GM12878 (cell line): ENCODE data around the gene NHLRC4. TPM values are rescaled to one million over a fixed set of nuclear protein-coding genes. Genes with fewer than 3 reads are reported as not detected.

Experiments used
- EED ChIP-seq: sonication (generic); IDR thresholded peaks from 2 replicates; pipeline ENCODE4 v1.6.1; 2016; ENCODE audit warnings: antibody characterized with exemption, low read depth
- EGR1 ChIP-seq, 2 experiments: IDR thresholded peaks; 1 replicate in 1 of 2; 2 replicates in 1 of 2; pipeline ENCODE4 v1.6.1; 2011 to 2012; ENCODE audit warnings: low read depth in 2 of 2, low read length in 2 of 2, borderline replicate concordance in 1 of 2, mild to moderate bottlenecking in 1 of 2, moderate library complexity in 1 of 2
- ESRRA ChIP-seq: IDR thresholded peaks from 2 replicates; pipeline ENCODE4 v1.6.1; 2012; ENCODE audit warnings: mild to moderate bottlenecking, low read length, improper control_type of control experiment
- HDGF ChIP-seq: fragments of 450-650 bp; IDR thresholded peaks from 2 replicates; pipeline ENCODE4 v1.6.1; 2016; ENCODE audit warnings: antibody characterized with exemption
- IKZF1 ChIP-seq: fragments of 450-650 bp; conservative IDR thresholded peaks from 2 replicates; pipeline ENCODE4 v1.6.1; 2017; ENCODE audit warnings: antibody characterized with exemption, mild to moderate bottlenecking
- IKZF2 ChIP-seq, 2 experiments: fragments of 450-650 bp; IDR thresholded peaks; 2 replicates each; pipeline ENCODE4 v1.6.1; 2017; ENCODE audit warnings: mild to moderate bottlenecking in 2 of 2, moderate library complexity in 2 of 2
- MTA3 ChIP-seq: IDR thresholded peaks from 2 replicates; pipeline ENCODE4 v1.6.1; 2012; ENCODE audit warnings: low read length, inconsistent platforms, borderline replicate concordance
- NFIC ChIP-seq: IDR thresholded peaks from 2 replicates; pipeline ENCODE4 v1.6.1; 2012; ENCODE audit warnings: low read depth, mild to moderate bottlenecking, inconsistent platforms, low read length, moderate library complexity
- NFXL1 ChIP-seq: fragments of 450-650 bp; IDR thresholded peaks from 2 replicates; pipeline ENCODE4 v1.6.1; 2017; ENCODE audit warnings: antibody characterized with exemption, mild to moderate bottlenecking, borderline replicate concordance
- NR2F1 ChIP-seq: fragments of 450-650 bp; conservative IDR thresholded peaks from 2 replicates; pipeline ENCODE4 v1.6.1; 2017; ENCODE audit warnings: mild to moderate bottlenecking
- PML ChIP-seq: IDR thresholded peaks from 2 replicates; pipeline ENCODE4 v1.6.1; 2012; ENCODE audit warnings: low read length, inconsistent platforms
- POLR2AphosphoS2 ChIP-seq: IDR thresholded peaks from 2 replicates; pipeline ENCODE4 v1.6.1; 2011; ENCODE audit warnings: low read depth, mild to moderate bottlenecking, low read length, improper control_type of control experiment, moderate library complexity
- RUNX3 ChIP-seq: IDR thresholded peaks from 2 replicates; pipeline ENCODE4 v1.6.1; 2012; ENCODE audit warnings: low read length, inconsistent platforms
- SMAD1 ChIP-seq: fragments of 450-650 bp; IDR thresholded peaks from 2 replicates; pipeline ENCODE4 v1.6.1; 2018; ENCODE audit warnings: mild to moderate bottlenecking, low read depth; ENCODE audit not compliant: partially characterized antibody
- SREBF2 ChIP-seq: IDR thresholded peaks from 2 replicates; pipeline ENCODE4 v1.6.1; 2012; ENCODE audit warnings: mild to moderate bottlenecking, low read length
- SRF ChIP-seq, 2 experiments: IDR thresholded peaks; 2 replicates each; pipeline ENCODE4 v1.6.1; 2011; ENCODE audit warnings: low read depth in 2 of 2, low read length in 2 of 2, mild to moderate bottlenecking in 1 of 2, moderate library complexity in 1 of 2
- SUZ12 ChIP-seq: fragments of 200-600 bp; sonication (generic); IDR thresholded peaks from one replicate; pipeline ENCODE4 v1.6.1; 2018; ENCODE audit warnings: antibody characterized with exemption, mild to moderate bottlenecking; ENCODE audit not compliant: unreplicated experiment
- TARDBP ChIP-seq: IDR thresholded peaks from 2 replicates; pipeline ENCODE4 v1.6.1; 2016; ENCODE audit warnings: borderline replicate concordance
- TCF7 ChIP-seq: IDR thresholded peaks from 2 replicates; pipeline ENCODE4 v1.6.1; 2014; ENCODE audit warnings: antibody characterized with exemption, borderline replicate concordance
- USF1 ChIP-seq: IDR thresholded peaks from 2 replicates; pipeline ENCODE4 v1.6.1; 2011; ENCODE audit warnings: borderline replicate concordance, low read depth, mild to moderate bottlenecking, moderate library complexity, mixed read lengths, low read length; ENCODE audit not compliant: insufficient read depth; ENCODE audit errors: extremely low read length
- ZBED1 ChIP-seq: IDR thresholded peaks from 2 replicates; pipeline ENCODE4 v1.6.1; 2016; ENCODE audit warnings: borderline replicate concordance
- polyA plus RNA-seq, 11 experiments: library from polyadenylated mRNA; depleted of rRNA in 4 of 11; unstranded in 6 of 11; stranded (reverse) in 5 of 11; fragments of >200 nt; fragmentation: Nextera tagmentation in 4 of 11; fragmentation: Illumina TruSeq in 1 of 11; extraction: Ambion mirVana in 4 of 11; extraction: Trizol in 1 of 11; gene quantifications; 1 replicate in 1 of 11; 2 replicates in 10 of 11; pipeline versions ENCODE4 v1.2.1 to v1.2.3, GENCODE V29; 2011 to 2016; ENCODE audit warnings: inconsistent platforms in 2 of 11, missing spikeins in 2 of 11, low read depth in 1 of 11
- total RNA-seq, 4 experiments: library from RNA; depleted of rRNA in 3 of 4; stranded (reverse); fragments of >200 nt in 3 of 4; fragmentation: Illumina TruSeq in 1 of 4; extraction: Trizol in 1 of 4; gene quantifications; 2 replicates each; pipeline versions ENCODE4 v1.2.1 to v1.2.3, GENCODE V29; 2013 to 2021
- TF ChIP-seq, protein P1 (sequence below): IDR thresholded peaks from 2 replicates; pipeline ENCODE4 v1.6.1; 2012; ENCODE audit warnings: low read depth, low read length, improper control_type of control experiment
- TF ChIP-seq, protein P2 (sequence below): IDR thresholded peaks from 2 replicates; pipeline ENCODE4 v1.6.1; 2012; ENCODE audit warnings: improper control_type of control experiment, low read depth, low read length; ENCODE audit not compliant: insufficient replicate concordance

The NHLRC4 gene
- total and polyA plus RNA-seq, 10 of the 15 experiments (the other 5 are each of a cell fraction or from before 2014, with no cell fraction given): 0.07 to 1.1 (median 0.57) TPM; not detected in 3

GRCh38 chr16:527015-527903 is 39.5 kb upstream of the NHLRC4 start, which contains the start of gene CAPN15 (continued):
- TF ChIP-seq TCF7 (no peak), MTA3 (no peak), NFXL1 (no peak; the same call in 1 of the 2 replicates), ZBED1 (no peak), ESRRA (no peak), SREBF2 (no peak), EGR1 (IDR thresholded peaks at IDR 0.05; ENCODE audit: borderline replicate concordance in 1 of 2, low read depth in 2 of 2, low read length in 2 of 2) (peak; percentile 6 to 54; a peak in 1 of 3 replicates), RUNX3 (no peak), PML (no peak; the same call in 1 of the 2 replicates), HDGF (0 out of 2 replicates have a peak, but pooled peaks have one; percentile 68), NFIC (no peak), NR2F1 (peak; percentile 62), SMAD1 (no peak), SUZ12 (no peak), USF1 (no peak), SRF (IDR thresholded peaks at IDR 0.05; ENCODE audit: low read depth in 2 of 2, low read length in 2 of 2) (no peak), IKZF1 (peak; percentile 100), POLR2AphosphoS2 (no peak), EED (no peak), TARDBP (0 out of 2 replicates have a peak, but pooled peaks have one; percentile 61), IKZF2 (IDR thresholded peaks at IDR 0.05) (no peak)
- TF ChIP-seq, protein P1, sequence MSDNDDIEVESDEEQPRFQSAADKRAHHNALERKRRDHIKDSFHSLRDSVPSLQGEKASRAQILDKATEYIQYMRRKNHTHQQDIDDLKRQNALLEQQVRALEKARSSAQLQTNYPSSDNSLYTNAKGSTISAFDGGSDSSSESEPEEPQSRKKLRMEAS: no peak
- TF ChIP-seq, protein P2, sequence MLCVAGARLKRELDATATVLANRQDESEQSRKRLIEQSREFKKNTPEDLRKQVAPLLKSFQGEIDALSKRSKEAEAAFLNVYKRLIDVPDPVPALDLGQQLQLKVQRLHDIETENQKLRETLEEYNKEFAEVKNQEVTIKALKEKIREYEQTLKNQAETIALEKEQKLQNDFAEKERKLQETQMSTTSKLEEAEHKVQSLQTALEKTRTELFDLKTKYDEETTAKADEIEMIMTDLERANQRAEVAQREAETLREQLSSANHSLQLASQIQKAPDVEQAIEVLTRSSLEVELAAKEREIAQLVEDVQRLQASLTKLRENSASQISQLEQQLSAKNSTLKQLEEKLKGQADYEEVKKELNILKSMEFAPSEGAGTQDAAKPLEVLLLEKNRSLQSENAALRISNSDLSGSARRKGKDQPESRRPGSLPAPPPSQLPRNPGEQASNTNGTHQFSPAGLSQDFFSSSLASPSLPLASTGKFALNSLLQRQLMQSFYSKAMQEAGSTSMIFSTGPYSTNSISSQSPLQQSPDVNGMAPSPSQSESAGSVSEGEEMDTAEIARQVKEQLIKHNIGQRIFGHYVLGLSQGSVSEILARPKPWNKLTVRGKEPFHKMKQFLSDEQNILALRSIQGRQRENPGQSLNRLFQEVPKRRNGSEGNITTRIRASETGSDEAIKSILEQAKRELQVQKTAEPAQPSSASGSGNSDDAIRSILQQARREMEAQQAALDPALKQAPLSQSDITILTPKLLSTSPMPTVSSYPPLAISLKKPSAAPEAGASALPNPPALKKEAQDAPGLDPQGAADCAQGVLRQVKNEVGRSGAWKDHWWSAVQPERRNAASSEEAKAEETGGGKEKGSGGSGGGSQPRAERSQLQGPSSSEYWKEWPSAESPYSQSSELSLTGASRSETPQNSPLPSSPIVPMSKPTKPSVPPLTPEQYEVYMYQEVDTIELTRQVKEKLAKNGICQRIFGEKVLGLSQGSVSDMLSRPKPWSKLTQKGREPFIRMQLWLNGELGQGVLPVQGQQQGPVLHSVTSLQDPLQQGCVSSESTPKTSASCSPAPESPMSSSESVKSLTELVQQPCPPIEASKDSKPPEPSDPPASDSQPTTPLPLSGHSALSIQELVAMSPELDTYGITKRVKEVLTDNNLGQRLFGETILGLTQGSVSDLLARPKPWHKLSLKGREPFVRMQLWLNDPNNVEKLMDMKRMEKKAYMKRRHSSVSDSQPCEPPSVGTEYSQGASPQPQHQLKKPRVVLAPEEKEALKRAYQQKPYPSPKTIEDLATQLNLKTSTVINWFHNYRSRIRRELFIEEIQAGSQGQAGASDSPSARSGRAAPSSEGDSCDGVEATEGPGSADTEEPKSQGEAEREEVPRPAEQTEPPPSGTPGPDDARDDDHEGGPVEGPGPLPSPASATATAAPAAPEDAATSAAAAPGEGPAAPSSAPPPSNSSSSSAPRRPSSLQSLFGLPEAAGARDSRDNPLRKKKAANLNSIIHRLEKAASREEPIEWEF: no peak
